Testis (tissue), 2 donors: ENCODE data around the gene SYDE2.

Experiments used
- POLR2A ChIP-seq: fragments of 450-650 bp; IDR thresholded peaks from one replicate; pipeline ENCODE4 v1.6.1; 2017; ENCODE audit warnings: antibody characterized with exemption, mild to moderate bottlenecking, moderate library complexity
- TF ChIP-seq, protein P1 (sequence below), 3 experiments: fragments of 450-650 bp in 2 of 3; fragments of 200-600 bp in 1 of 3; sonication (generic) in 1 of 3; IDR thresholded peaks; one replicate each; pipeline ENCODE4 v1.5.1; 2016 to 2019; ENCODE audit warnings: antibody characterized with exemption in 3 of 3, mild to moderate bottlenecking in 2 of 3, moderate library complexity in 1 of 3

DNA sequence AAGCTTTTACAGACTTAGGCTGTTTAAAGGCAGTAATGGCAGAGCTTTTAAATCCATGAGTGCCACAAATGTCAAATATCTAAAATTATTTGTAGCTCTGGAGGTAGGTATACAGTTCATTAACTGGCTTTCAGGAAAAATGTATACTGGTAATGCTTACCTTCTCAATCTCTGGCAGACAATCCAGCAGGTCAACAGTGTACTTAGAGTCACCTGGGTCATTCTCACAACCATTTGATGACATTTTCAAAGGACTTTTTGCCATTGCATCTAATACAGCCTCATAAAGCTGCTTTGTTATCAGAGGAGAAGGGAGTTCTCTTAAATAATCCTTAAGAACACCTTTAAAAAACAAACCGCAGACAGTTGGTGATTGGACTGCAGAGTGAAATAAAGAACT lies 31.9 kb downstream of the SYDE2 start:
- TF ChIP-seq, protein P1, sequence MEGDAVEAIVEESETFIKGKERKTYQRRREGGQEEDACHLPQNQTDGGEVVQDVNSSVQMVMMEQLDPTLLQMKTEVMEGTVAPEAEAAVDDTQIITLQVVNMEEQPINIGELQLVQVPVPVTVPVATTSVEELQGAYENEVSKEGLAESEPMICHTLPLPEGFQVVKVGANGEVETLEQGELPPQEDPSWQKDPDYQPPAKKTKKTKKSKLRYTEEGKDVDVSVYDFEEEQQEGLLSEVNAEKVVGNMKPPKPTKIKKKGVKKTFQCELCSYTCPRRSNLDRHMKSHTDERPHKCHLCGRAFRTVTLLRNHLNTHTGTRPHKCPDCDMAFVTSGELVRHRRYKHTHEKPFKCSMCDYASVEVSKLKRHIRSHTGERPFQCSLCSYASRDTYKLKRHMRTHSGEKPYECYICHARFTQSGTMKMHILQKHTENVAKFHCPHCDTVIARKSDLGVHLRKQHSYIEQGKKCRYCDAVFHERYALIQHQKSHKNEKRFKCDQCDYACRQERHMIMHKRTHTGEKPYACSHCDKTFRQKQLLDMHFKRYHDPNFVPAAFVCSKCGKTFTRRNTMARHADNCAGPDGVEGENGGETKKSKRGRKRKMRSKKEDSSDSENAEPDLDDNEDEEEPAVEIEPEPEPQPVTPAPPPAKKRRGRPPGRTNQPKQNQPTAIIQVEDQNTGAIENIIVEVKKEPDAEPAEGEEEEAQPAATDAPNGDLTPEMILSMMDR (IDR thresholded peaks at IDR 0.05): no peak
- no peak for TF ChIP-seq POLR2A
